ENCODE data around the gene KRTAP2-1.

DNA sequence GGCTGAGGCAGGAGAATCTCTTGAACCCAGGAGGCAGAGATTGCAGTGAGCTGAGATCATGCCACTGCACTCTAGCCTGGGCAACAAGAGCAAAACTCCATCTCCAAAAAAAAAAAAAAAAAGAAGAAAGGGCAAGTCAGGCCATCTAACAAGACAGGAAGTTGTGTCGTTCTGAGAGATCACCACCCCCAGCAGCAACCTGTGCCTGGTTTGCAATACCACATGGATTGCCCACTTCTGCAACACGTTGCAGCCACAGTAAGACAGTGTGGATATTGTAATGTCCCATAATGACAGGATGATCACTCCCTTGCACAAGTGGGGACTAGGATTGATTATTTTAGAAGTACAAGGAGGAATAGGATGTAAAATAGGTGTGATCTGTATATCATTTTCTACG, 21.9 kb upstream of the KRTAP2-1 start:
- TF ChIP-seq CTCF (IDR thresholded peaks at IDR 0.05): no peak
- no peak for TF ChIP-seq POLR2A (IDR thresholded peaks at IDR 0.05)
